HepG2 (cell line): ENCODE data around the gene KRT77.

Experiments used
- CHD2 ChIP-seq: IDR thresholded peaks from 2 replicates; pipeline ENCODE4 v1.6.1; 2011; ENCODE audit warnings: low read depth, low read length, improper control_type of control experiment
- CHD4 ChIP-seq: fragments of 200-600 bp; sonication (generic); IDR thresholded peaks from 2 replicates; pipeline ENCODE4 v1.7.0; 2017; ENCODE audit warnings: mild to moderate bottlenecking, low read length, borderline replicate concordance
- HNRNPL ChIP-seq: fragments of 200-400 bp; formaldehyde crosslinking; IDR thresholded peaks from 2 replicates; pipeline ENCODE4 v1.6.1; 2017; ENCODE audit warnings: mild to moderate bottlenecking, low read depth, low read length
- KLF16 ChIP-seq, 2 experiments: sonication (generic) in 1 of 2; formaldehyde crosslinking in 1 of 2; IDR thresholded peaks; 2 replicates each; pipeline versions ENCODE4 v1.6.1 to v1.8.0; 2016 to 2023; ENCODE audit warnings: missing genetic modification reagents in 2 of 2, missing compliant biosample characterization in 1 of 2
- LRRFIP1 ChIP-seq: sonication (generic); formaldehyde crosslinking; conservative IDR thresholded peaks from 2 replicates; pipeline ENCODE4 v1.4.0; 2020; ENCODE audit warnings: missing genetic modification reagents
- MAFK ChIP-seq, 2 experiments: IDR thresholded peaks in 1 of 2; conservative IDR thresholded peaks in 1 of 2; 2 replicates each; pipeline ENCODE4 v1.6.1; 2011; ENCODE audit warnings: improper control_type of control experiment in 2 of 2, low read length in 2 of 2
- MYC ChIP-seq: sonication (generic); formaldehyde crosslinking; IDR thresholded peaks from 2 replicates; pipeline ENCODE4 v1.9.0; 2021; ENCODE audit warnings: missing genetic modification reagents, borderline replicate concordance
- NFE2 ChIP-seq: sonication (generic); formaldehyde crosslinking; IDR thresholded peaks from 2 replicates; pipeline ENCODE4 v1.4.0; 2020; ENCODE audit warnings: missing genetic modification reagents
- NR2F6 ChIP-seq, 2 experiments: IDR thresholded peaks; 2 replicates each; pipeline ENCODE4 v1.6.1; 2016; ENCODE audit warnings: antibody characterized with exemption in 1 of 2, mild to moderate bottlenecking in 1 of 2
- POLR2A ChIP-seq, 2 experiments: IDR thresholded peaks; 2 replicates each; pipeline ENCODE4 v1.6.1; 2011; ENCODE audit warnings: low read depth in 2 of 2, low read length in 2 of 2, mild to moderate bottlenecking in 1 of 2, moderate library complexity in 1 of 2; ENCODE audit not compliant: insufficient read depth in 1 of 2
- YEATS2 ChIP-seq: sonication (generic); formaldehyde crosslinking; IDR thresholded peaks from 2 replicates; pipeline ENCODE4 v1.4.0; 2020; ENCODE audit warnings: missing genetic modification reagents, borderline replicate concordance
- YY1 ChIP-seq: IDR thresholded peaks from 2 replicates; pipeline ENCODE4 v1.6.1; 2011; ENCODE audit warnings: low read length, low read depth, moderate library complexity, mild to moderate bottlenecking; ENCODE audit not compliant: insufficient read depth, insufficient replicate concordance
- ZBTB43 ChIP-seq: sonication (generic); formaldehyde crosslinking; conservative IDR thresholded peaks from 2 replicates; pipeline ENCODE4 v1.4.0; 2020; ENCODE audit warnings: missing genetic modification reagents
- ZNF512 ChIP-seq: sonication (generic); formaldehyde crosslinking; IDR thresholded peaks from 2 replicates; pipeline ENCODE4 v1.4.0; 2020; ENCODE audit warnings: mild to moderate bottlenecking, missing genetic modification reagents

GRCh38 chr12:52689936-52690335 lies 13.4 kb downstream of the KRT77 start:
- TF ChIP-seq KLF16 (CRISPR knock-in tag; IDR thresholded peaks at IDR 0.05), result no peak
- no peak for TF ChIP-seq ZBTB43 (CRISPR knock-in tag)
- TF ChIP-seq NFE2 (CRISPR knock-in tag), result no peak
- TF ChIP-seq NR2F6 (IDR thresholded peaks at IDR 0.05), result no peak
- no peak for TF ChIP-seq NR2F6 (CRISPR knock-in tag; IDR thresholded peaks at IDR 0.05)
- no peak for TF ChIP-seq YEATS2 (CRISPR knock-in tag)
- no peak for TF ChIP-seq POLR2A (IDR thresholded peaks at IDR 0.05; ENCODE audit: insufficient read depth in 1 of 2, low read depth in 2 of 2, low read length in 2 of 2)
- no peak for TF ChIP-seq CHD4
- no peak for TF ChIP-seq CHD2
- TF ChIP-seq LRRFIP1 (CRISPR knock-in tag), result no peak
- no peak for TF ChIP-seq MYC
- TF ChIP-seq YY1, result no peak
- no peak for TF ChIP-seq ZNF512 (CRISPR knock-in tag)
- TF ChIP-seq MAFK (conservative IDR thresholded peaks at IDR 0.05 in 1 of 2, IDR thresholded peaks at IDR 0.05 in 1 of 2; ENCODE audit: low read length in 2 of 2), result no peak
- TF ChIP-seq HNRNPL, result no peak
